WTC11 (cell line): Measurements from ENCODE around the gene PADI2. TPM values are rescaled to one million over a fixed set of nuclear protein-coding genes. Genes with fewer than 3 reads are reported as not detected.

ENCODE experiments used
- ATAC-seq: fragments of 200-7000 bp; cut with Tn5 transposase; 2 replicates; pipeline ENCODE4 v1.10.0; 2021; ENCODE audit warnings: mild to moderate bottlenecking, moderate library complexity
- CTCF ChIA-PET: fragments of 300-600 bp; sonication (Branson Sonifier 250); formaldehyde crosslinking; loops from one replicate; lab custom pipeline; 2021; ENCODE audit warnings: antibody characterized with exemption; lab: Charles Lee
- POLR2A ChIA-PET: fragments of 350-600 bp; sonication (Branson Sonifier 250); formaldehyde crosslinking; loops from one replicate; lab custom pipeline; 2021; ENCODE audit warnings: antibody characterized with exemption; lab: Charles Lee
- DNase-seq: peaks from one replicate; pipeline ENCODE4 v3.0.0; 2021; ENCODE audit warnings: low spot score
- H3K27ac Mint-ChIP-seq: 2 replicates; pipeline ENCODE4 v1.8.0; 2021; ENCODE audit warnings: mixed read lengths
- H3K27me3 Mint-ChIP-seq: 2 replicates; pipeline ENCODE4 v1.8.0; 2021; ENCODE audit warnings: low read depth, mild to moderate bottlenecking, moderate library complexity, mixed read lengths
- H3K36me3 Mint-ChIP-seq: 2 replicates; pipeline ENCODE4 v1.8.0; 2021; ENCODE audit warnings: mixed read lengths
- H3K4me1 Mint-ChIP-seq: 2 replicates; pipeline ENCODE4 v1.8.0; 2022; ENCODE audit warnings: mixed read lengths
- H3K4me3 Mint-ChIP-seq: 2 replicates; pipeline ENCODE4 v1.8.0; 2021; ENCODE audit warnings: mild to moderate bottlenecking, moderate library complexity, mixed read lengths
- H3K9me3 Mint-ChIP-seq: 2 replicates; pipeline ENCODE4 v1.8.0; 2021; ENCODE audit warnings: mixed read lengths
- ATF1 ChIP-seq: sonication (generic); formaldehyde crosslinking; IDR thresholded peaks from 2 replicates; pipeline ENCODE4 v1.8.1; 2023; ENCODE audit warnings: mild to moderate bottlenecking, moderate library complexity, missing genetic modification reagents
- E2F1 ChIP-seq: sonication (generic); formaldehyde crosslinking; IDR thresholded peaks from 2 replicates; pipeline ENCODE4 v1.8.0; 2022; ENCODE audit warnings: mild to moderate bottlenecking, missing genetic modification reagents
- E2F4 ChIP-seq: sonication (generic); formaldehyde crosslinking; IDR thresholded peaks from 2 replicates; pipeline ENCODE4 v1.8.1; 2022; ENCODE audit warnings: low read depth, mild to moderate bottlenecking, moderate library complexity, missing genetic modification reagents, borderline replicate concordance
- GRHL2 ChIP-seq: fragments of 250-450 bp; sonication (Bioruptor Pico); IDR thresholded peaks from 2 replicates; pipeline ENCODE4 v1.8.0; 2022; ENCODE audit warnings: mild to moderate bottlenecking, moderate library complexity; ENCODE audit not compliant: insufficient replicate concordance, severe bottlenecking
- IRF2 ChIP-seq: sonication (generic); formaldehyde crosslinking; IDR thresholded peaks from 2 replicates; pipeline ENCODE4 v1.8.0; 2022; ENCODE audit warnings: low read depth, missing genetic modification reagents, borderline replicate concordance
- JUN ChIP-seq: sonication (generic); formaldehyde crosslinking; IDR thresholded peaks from 2 replicates; pipeline ENCODE4 v1.8.0; 2023; ENCODE audit warnings: mild to moderate bottlenecking, missing genetic modification reagents
- MLX ChIP-seq: sonication (generic); formaldehyde crosslinking; IDR thresholded peaks from 2 replicates; pipeline ENCODE4 v1.8.1; 2023; ENCODE audit warnings: mild to moderate bottlenecking, missing genetic modification reagents, moderate library complexity
- MYBL2 ChIP-seq: sonication (generic); formaldehyde crosslinking; IDR thresholded peaks from 2 replicates; pipeline ENCODE4 v1.8.1; 2023; ENCODE audit warnings: mild to moderate bottlenecking, moderate library complexity, missing genetic modification reagents
- NFATC4 ChIP-seq: fragments of 250-450 bp; sonication (Bioruptor Pico); IDR thresholded peaks from 2 replicates; pipeline ENCODE4 v1.9.0; 2021; ENCODE audit warnings: mild to moderate bottlenecking
- NFYB ChIP-seq: sonication (generic); formaldehyde crosslinking; conservative IDR thresholded peaks from 2 replicates; pipeline ENCODE4 v1.8.0; 2022; ENCODE audit warnings: low read depth, missing genetic modification reagents
- NR1H2 ChIP-seq: sonication (generic); formaldehyde crosslinking; IDR thresholded peaks from 2 replicates; pipeline ENCODE4 v1.9.0; 2021; ENCODE audit warnings: mild to moderate bottlenecking, moderate library complexity, missing genetic modification reagents
- NR3C1 ChIP-seq: sonication (generic); formaldehyde crosslinking; conservative IDR thresholded peaks from 2 replicates; pipeline ENCODE4 v1.8.1; 2023; ENCODE audit warnings: low read depth, mild to moderate bottlenecking, missing genetic modification reagents
- SOX15 ChIP-seq: fragments of 250-450 bp; sonication (Bioruptor Pico); IDR thresholded peaks from 2 replicates; pipeline ENCODE4 v1.9.0; 2021; ENCODE audit warnings: mild to moderate bottlenecking
- TCF7 ChIP-seq: sonication (generic); formaldehyde crosslinking; IDR thresholded peaks from 2 replicates; pipeline ENCODE4 v1.8.0; 2022; ENCODE audit warnings: mild to moderate bottlenecking, low read depth, missing genetic modification reagents, moderate library complexity
- TP53 ChIP-seq: sonication (generic); formaldehyde crosslinking; IDR thresholded peaks from 2 replicates; pipeline ENCODE4 v1.8.1; 2023; ENCODE audit warnings: mild to moderate bottlenecking, missing genetic modification reagents
- ZNF138 ChIP-seq: sonication (generic); formaldehyde crosslinking; conservative IDR thresholded peaks from 2 replicates; pipeline ENCODE4 v1.8.1; 2022; ENCODE audit warnings: mild to moderate bottlenecking, moderate library complexity, missing genetic modification reagents
- ZNF232 ChIP-seq: sonication (generic); formaldehyde crosslinking; IDR thresholded peaks from 2 replicates; pipeline ENCODE4 v1.8.0; 2022; ENCODE audit warnings: mild to moderate bottlenecking, missing genetic modification reagents
- ZNF263 ChIP-seq: sonication (generic); formaldehyde crosslinking; IDR thresholded peaks from 2 replicates; pipeline ENCODE4 v1.8.1; 2022; ENCODE audit warnings: low read depth, mild to moderate bottlenecking, moderate library complexity, missing genetic modification reagents
- ZNF281 ChIP-seq: sonication (generic); formaldehyde crosslinking; IDR thresholded peaks from 2 replicates; pipeline ENCODE4 v1.8.0; 2023; ENCODE audit warnings: mild to moderate bottlenecking, missing genetic modification reagents
- ZNF317 ChIP-seq: sonication (generic); formaldehyde crosslinking; IDR thresholded peaks from 2 replicates; pipeline ENCODE4 v1.8.1; 2023; ENCODE audit warnings: low read depth, mild to moderate bottlenecking, moderate library complexity, missing genetic modification reagents, borderline replicate concordance
- ZNF396 ChIP-seq: fragments of 250-450 bp; sonication (Bioruptor Pico); IDR thresholded peaks from 2 replicates; pipeline ENCODE4 v1.8.0; 2021; ENCODE audit warnings: mild to moderate bottlenecking, moderate library complexity, borderline replicate concordance
- total RNA-seq: library from RNA; stranded (reverse); gene quantifications from 3 replicates; pipeline ENCODE4 v1.2.3, GENCODE V29; 2021

The PADI2 gene
- total RNA-seq, 1 experiment from 2014 or later: 3.8 TPM

- no peak overlapping the region for H3K4me3 Mint-ChIP-seq
- TF ChIP-seq SOX15 (CRISPR knock-in tag) (no peak), ZNF263 (CRISPR knock-in tag) (no peak), ZNF232 (no peak), ATF1 (CRISPR knock-in tag) (no peak), ZNF317 (CRISPR knock-in tag) (no peak), E2F1 (no peak), ZNF396 (CRISPR knock-in tag) (no peak), ZNF281 (CRISPR knock-in tag) (no peak)
- TF ChIP-seq, all 79 proteins: peak for 0
- H3K27me3 Mint-ChIP-seq: peaks cover 48% of the 10 kb centered on the region
- ChIA-PET POLR2A (no interaction called here), CTCF (interaction anchor here (0.6 to 2.4 kb wide), 25 partner anchors 7 to 500 kb away, joined by 3 to 19 read pairs (median 3); no protein-coding TSS in a partner anchor)
- no peaks in the 10 kb centered on the region for H3K9me3 Mint-ChIP-seq
- DNase-seq: no peak
- H3K27ac Mint-ChIP-seq: no peak overlapping the region
- no peaks in the 10 kb centered on the region for H3K36me3 Mint-ChIP-seq
- H3K4me1 Mint-ChIP-seq: peaks cover 23% of the 10 kb centered on the region
- no peak for ATAC-seq
Observed at GRCh38 chr1:17120962-17121837, 1.9 kb upstream of the PADI2 start.

DNA sequence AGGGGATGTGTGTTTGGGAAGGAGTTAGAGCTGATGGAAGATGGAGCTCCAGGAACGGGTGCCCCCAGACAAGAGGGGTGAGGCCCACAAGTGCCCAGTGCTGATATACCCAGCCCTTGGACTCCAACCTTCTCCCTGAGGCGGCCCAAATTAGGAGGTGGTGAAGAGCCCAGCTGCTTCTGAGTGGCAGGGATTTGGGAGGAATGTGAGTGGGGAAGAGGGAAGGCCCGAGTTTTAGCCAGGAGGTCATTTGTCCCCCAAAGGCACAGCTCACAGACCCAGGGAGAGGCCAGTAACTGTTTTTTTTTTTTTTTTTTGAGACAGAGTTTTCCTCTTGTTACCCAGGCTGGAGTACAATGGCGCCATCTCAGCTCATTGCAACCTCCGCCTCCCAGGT, 1.2 kb upstream of the PADI2 start:
- no peaks in the 10 kb centered on the region for H3K36me3 Mint-ChIP-seq
- POLR2A ChIA-PET: no interaction called here
- no peak overlapping the region for H3K27ac Mint-ChIP-seq
- H3K4me3 Mint-ChIP-seq: peak overlapping the region; percentile 79; the same call in 1 of the 2 replicates
- peaks cover 19% of the 10 kb centered on the region for H3K4me1 Mint-ChIP-seq
- no peak for ATAC-seq
- no peak for DNase-seq
- TF ChIP-seq NR3C1 (no peak), E2F4 (CRISPR knock-in tag) (no peak), MLX (CRISPR knock-in tag) (no peak), NR1H2 (CRISPR knock-in tag) (no peak), TCF7 (no peak), MYBL2 (CRISPR knock-in tag) (no peak), IRF2 (CRISPR knock-in tag) (no peak), TP53 (CRISPR knock-in tag) (no peak), NFYB (CRISPR knock-in tag) (no peak), ZNF138 (CRISPR knock-in tag) (no peak), NFATC4 (CRISPR knock-in tag) (no peak), JUN (CRISPR knock-in tag) (no peak), GRHL2 (CRISPR knock-in tag) (no peak)
- H3K9me3 Mint-ChIP-seq: no peaks in the 10 kb centered on the region
- peaks cover 54% of the 10 kb centered on the region for H3K27me3 Mint-ChIP-seq
- CTCF ChIA-PET: interaction anchor here (0.6 to 2.4 kb wide), 19 partner anchors 8 to 500 kb away, joined by 3 to 19 read pairs (median 4); no protein-coding TSS in a partner anchor
